DOHH2 (cell line): ENCODE measurements around the gene HOXA5.

ENCODE experiments used
- EZH2phosphoT487 ChIP-seq: fragments of 200-600 bp; sonication (generic); IDR thresholded peaks from 2 replicates; pipeline ENCODE4 v1.6.1; 2017; ENCODE audit warnings: borderline replicate concordance, mild to moderate bottlenecking, antibody characterized with exemption, low read length, moderate library complexity, mixed read lengths
- TF ChIP-seq, protein P1 (sequence below): fragments of 200-600 bp; sonication (generic); IDR thresholded peaks from one replicate; pipeline ENCODE4 v1.5.1; 2014; ENCODE audit warnings: antibody characterized with exemption, mild to moderate bottlenecking, low read depth, low read length; ENCODE audit not compliant: poor library complexity, severe bottlenecking

DNA sequence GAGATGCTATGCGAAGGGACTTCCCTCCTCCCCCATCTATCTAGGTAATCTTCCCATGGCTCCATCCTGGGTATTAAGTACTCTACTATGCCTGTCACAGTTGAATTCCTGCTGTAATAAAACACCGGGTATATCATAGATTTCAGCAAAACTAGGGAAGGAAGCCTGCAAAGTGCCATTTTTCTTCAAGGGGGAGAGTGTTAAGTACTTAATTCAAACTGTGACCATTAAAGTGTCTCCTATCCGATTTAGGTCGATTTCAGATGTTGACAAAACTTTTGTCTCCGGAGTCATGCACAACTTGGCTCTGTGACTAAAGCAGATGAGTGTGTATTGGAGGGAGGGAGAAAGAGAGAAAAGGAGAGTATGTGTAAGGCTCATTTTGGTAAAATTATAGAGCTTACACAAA, 17.5 kb downstream of the HOXA5 start:
- TF ChIP-seq EZH2phosphoT487, result no peak
- TF ChIP-seq, protein P1, sequence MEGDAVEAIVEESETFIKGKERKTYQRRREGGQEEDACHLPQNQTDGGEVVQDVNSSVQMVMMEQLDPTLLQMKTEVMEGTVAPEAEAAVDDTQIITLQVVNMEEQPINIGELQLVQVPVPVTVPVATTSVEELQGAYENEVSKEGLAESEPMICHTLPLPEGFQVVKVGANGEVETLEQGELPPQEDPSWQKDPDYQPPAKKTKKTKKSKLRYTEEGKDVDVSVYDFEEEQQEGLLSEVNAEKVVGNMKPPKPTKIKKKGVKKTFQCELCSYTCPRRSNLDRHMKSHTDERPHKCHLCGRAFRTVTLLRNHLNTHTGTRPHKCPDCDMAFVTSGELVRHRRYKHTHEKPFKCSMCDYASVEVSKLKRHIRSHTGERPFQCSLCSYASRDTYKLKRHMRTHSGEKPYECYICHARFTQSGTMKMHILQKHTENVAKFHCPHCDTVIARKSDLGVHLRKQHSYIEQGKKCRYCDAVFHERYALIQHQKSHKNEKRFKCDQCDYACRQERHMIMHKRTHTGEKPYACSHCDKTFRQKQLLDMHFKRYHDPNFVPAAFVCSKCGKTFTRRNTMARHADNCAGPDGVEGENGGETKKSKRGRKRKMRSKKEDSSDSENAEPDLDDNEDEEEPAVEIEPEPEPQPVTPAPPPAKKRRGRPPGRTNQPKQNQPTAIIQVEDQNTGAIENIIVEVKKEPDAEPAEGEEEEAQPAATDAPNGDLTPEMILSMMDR, result no peak
